ENCODE data around the gene LAYN.

Gene LAYN

DNA sequence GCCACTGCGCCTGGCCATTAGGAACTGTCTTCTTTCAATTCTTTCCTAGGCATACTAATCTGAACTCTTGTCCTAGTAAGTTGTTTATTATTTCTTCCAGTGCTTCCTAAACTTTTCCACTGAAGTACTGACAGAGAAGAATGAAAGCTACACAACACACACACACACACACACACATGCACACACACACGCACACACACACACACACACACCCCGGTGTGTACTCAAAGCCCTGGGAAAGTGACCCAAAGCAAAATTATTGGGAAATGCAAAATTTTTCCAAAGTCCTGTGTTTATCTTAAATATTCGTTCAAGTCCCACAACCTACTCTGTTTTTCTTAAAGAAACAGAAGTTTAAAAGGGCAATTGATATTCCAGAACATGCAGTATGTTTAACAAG, 42.4 kb downstream of the LAYN start:
- ATAC-seq = no peak
- TF ChIP-seq PPARA (CRISPR knock-in tag; IDR thresholded peaks at IDR 0.05; ENCODE audit: borderline replicate concordance) (no peak), ZFP30 (CRISPR knock-in tag; IDR thresholded peaks at IDR 0.05) (no peak), ARNTL (CRISPR knock-in tag; IDR thresholded peaks at IDR 0.05; ENCODE audit: borderline replicate concordance, low read depth) (no peak), ZNF70 (CRISPR knock-in tag; IDR thresholded peaks at IDR 0.05) (no peak), ZNF565 (CRISPR knock-in tag; conservative IDR thresholded peaks at IDR 0.05; ENCODE audit: low read depth) (no peak), ISL1 (CRISPR knock-in tag; IDR thresholded peaks at IDR 0.05) (no peak), GLIS3 (CRISPR knock-in tag; IDR thresholded peaks at IDR 0.05) (no peak), PATZ1 (CRISPR knock-in tag; IDR thresholded peaks at IDR 0.05; ENCODE audit: borderline replicate concordance) (no peak), ZFP3 (CRISPR knock-in tag; IDR thresholded peaks at IDR 0.05) (no peak)
- TF ChIP-seq, protein P1, sequence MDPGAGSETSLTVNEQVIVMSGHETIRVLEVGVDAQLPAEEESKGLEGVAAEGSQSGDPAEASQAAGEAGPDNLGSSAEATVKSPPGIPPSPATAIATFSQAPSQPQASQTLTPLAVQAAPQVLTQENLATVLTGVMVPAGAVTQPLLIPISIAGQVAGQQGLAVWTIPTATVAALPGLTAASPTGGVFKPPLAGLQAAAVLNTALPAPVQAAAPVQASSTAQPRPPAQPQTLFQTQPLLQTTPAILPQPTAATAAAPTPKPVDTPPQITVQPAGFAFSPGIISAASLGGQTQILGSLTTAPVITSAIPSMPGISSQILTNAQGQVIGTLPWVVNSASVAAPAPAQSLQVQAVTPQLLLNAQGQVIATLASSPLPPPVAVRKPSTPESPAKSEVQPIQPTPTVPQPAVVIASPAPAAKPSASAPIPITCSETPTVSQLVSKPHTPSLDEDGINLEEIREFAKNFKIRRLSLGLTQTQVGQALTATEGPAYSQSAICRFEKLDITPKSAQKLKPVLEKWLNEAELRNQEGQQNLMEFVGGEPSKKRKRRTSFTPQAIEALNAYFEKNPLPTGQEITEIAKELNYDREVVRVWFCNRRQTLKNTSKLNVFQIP (CRISPR knock-in tag; IDR thresholded peaks at IDR 0.05; ENCODE audit: borderline replicate concordance, low read depth) = no peak
- TF ChIP-seq, protein P2, sequence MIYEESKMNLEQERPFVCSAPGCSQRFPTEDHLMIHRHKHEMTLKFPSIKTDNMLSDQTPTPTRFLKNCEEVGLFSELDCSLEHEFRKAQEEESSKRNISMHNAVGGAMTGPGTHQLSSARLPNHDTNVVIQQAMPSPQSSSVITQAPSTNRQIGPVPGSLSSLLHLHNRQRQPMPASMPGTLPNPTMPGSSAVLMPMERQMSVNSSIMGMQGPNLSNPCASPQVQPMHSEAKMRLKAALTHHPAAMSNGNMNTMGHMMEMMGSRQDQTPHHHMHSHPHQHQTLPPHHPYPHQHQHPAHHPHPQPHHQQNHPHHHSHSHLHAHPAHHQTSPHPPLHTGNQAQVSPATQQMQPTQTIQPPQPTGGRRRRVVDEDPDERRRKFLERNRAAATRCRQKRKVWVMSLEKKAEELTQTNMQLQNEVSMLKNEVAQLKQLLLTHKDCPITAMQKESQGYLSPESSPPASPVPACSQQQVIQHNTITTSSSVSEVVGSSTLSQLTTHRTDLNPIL (CRISPR knock-in tag; IDR thresholded peaks at IDR 0.05; ENCODE audit: low read depth) = no peak

DNA sequence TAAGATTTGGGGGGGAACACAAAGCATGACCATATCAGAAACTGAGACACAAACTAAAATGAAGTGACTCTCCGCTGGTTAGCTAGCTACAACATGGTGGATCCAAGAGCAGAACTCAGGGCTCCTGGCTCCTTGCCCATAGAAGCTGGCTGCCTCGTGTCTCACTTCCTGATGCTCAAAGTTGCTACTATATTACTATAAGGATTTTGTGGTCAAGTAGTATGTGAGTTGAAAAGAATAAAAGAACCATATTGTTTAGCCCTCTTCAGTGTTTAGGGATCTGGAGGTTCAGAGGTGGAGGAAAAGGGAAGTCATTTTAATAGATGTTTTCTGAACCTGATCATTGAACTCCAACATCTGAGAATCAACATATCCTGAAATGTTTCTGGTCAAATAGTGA, 44.9 kb downstream of the LAYN start:
- TF ChIP-seq ZFP30 (CRISPR knock-in tag; IDR thresholded peaks at IDR 0.05) = no peak
- no peak for TF ChIP-seq OSR1 (CRISPR knock-in tag; IDR thresholded peaks at IDR 0.05)
- no peak for TF ChIP-seq TCF4 (CRISPR knock-in tag; IDR thresholded peaks at IDR 0.05; ENCODE audit: borderline replicate concordance)
- TF ChIP-seq, protein P1 (CRISPR knock-in tag; IDR thresholded peaks at IDR 0.05; ENCODE audit: borderline replicate concordance, low read depth) = no peak
- no peak for TF ChIP-seq ZFP3 (CRISPR knock-in tag; IDR thresholded peaks at IDR 0.05)
- no peak for TF ChIP-seq RARB (CRISPR knock-in tag; IDR thresholded peaks at IDR 0.05)
- TF ChIP-seq, protein P3, sequence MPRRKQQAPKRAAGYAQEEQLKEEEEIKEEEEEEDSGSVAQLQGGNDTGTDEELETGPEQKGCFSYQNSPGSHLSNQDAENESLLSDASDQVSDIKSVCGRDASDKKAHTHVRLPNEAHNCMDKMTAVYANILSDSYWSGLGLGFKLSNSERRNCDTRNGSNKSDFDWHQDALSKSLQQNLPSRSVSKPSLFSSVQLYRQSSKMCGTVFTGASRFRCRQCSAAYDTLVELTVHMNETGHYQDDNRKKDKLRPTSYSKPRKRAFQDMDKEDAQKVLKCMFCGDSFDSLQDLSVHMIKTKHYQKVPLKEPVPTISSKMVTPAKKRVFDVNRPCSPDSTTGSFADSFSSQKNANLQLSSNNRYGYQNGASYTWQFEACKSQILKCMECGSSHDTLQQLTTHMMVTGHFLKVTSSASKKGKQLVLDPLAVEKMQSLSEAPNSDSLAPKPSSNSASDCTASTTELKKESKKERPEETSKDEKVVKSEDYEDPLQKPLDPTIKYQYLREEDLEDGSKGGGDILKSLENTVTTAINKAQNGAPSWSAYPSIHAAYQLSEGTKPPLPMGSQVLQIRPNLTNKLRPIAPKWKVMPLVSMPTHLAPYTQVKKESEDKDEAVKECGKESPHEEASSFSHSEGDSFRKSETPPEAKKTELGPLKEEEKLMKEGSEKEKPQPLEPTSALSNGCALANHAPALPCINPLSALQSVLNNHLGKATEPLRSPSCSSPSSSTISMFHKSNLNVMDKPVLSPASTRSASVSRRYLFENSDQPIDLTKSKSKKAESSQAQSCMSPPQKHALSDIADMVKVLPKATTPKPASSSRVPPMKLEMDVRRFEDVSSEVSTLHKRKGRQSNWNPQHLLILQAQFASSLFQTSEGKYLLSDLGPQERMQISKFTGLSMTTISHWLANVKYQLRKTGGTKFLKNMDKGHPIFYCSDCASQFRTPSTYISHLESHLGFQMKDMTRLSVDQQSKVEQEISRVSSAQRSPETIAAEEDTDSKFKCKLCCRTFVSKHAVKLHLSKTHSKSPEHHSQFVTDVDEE (CRISPR knock-in tag; IDR thresholded peaks at IDR 0.05) = no peak
- TF ChIP-seq PATZ1 (CRISPR knock-in tag; IDR thresholded peaks at IDR 0.05; ENCODE audit: borderline replicate concordance) = no peak
- TF ChIP-seq, protein P2 (CRISPR knock-in tag; IDR thresholded peaks at IDR 0.05; ENCODE audit: low read depth) = no peak
- TF ChIP-seq BACH2 (CRISPR knock-in tag; IDR thresholded peaks at IDR 0.05; ENCODE audit: borderline replicate concordance) = no peak
- no peak for TF ChIP-seq ISL1 (CRISPR knock-in tag; IDR thresholded peaks at IDR 0.05)
- TF ChIP-seq ZNF70 (CRISPR knock-in tag; IDR thresholded peaks at IDR 0.05) = no peak
- no peak for TF ChIP-seq PPARA (CRISPR knock-in tag; IDR thresholded peaks at IDR 0.05; ENCODE audit: borderline replicate concordance)
- no peak for TF ChIP-seq ESRRG (CRISPR knock-in tag; IDR thresholded peaks at IDR 0.05)
- TF ChIP-seq ZNF8 (CRISPR knock-in tag; IDR thresholded peaks at IDR 0.05) = no peak
- no peak for TF ChIP-seq ZC3H10 (CRISPR knock-in tag; IDR thresholded peaks at IDR 0.05)
- no peak for TF ChIP-seq ARNTL (CRISPR knock-in tag; IDR thresholded peaks at IDR 0.05; ENCODE audit: borderline replicate concordance, low read depth)
- no peak for TF ChIP-seq CSDC2 (CRISPR knock-in tag; IDR thresholded peaks at IDR 0.05)
- TF ChIP-seq, protein P4, sequence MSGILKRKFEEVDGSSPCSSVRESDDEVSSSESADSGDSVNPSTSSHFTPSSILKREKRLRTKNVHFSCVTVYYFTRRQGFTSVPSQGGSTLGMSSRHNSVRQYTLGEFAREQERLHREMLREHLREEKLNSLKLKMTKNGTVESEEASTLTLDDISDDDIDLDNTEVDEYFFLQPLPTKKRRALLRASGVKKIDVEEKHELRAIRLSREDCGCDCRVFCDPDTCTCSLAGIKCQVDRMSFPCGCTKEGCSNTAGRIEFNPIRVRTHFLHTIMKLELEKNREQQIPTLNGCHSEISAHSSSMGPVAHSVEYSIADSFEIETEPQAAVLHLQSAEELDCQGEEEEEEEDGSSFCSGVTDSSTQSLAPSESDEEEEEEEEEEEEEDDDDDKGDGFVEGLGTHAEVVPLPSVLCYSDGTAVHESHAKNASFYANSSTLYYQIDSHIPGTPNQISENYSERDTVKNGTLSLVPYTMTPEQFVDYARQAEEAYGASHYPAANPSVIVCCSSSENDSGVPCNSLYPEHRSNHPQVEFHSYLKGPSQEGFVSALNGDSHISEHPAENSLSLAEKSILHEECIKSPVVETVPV (CRISPR knock-in tag; IDR thresholded peaks at IDR 0.05) = no peak
- TF ChIP-seq TOX (CRISPR knock-in tag; IDR thresholded peaks at IDR 0.05; ENCODE audit: borderline replicate concordance) = no peak
- ATAC-seq = peak; percentile 42; the same call in 2 of the 3 replicates
